SK-N-SH (cell line): ENCODE measurements around the gene CRYBA2. TPM values are rescaled to one million over a fixed set of nuclear protein-coding genes. Genes with fewer than 3 reads are reported as not detected.

ENCODE experiments used
- CTCF ChIA-PET: fragments of 300-600, 350-600 bp; formaldehyde crosslinking; extraction: SDS; loops from one replicate; lab custom pipeline; 2021; lab: Yijun Ruan, JAX
- POLR2A ChIA-PET: fragments of 350-600 bp; sonication (Branson Sonifier 250); formaldehyde crosslinking; extraction: SDS; loops from one replicate; lab custom pipeline; 2020; ENCODE audit warnings: antibody characterized with exemption, inconsistent platforms; lab: Yijun Ruan, JAX
- DNase-seq: peaks from one replicate; pipeline ENCODE4 v3.0.0; 2012
- H2AFZ ChIP-seq: fragments of 200-600 bp; sonication (generic); 2 replicates; pipeline ENCODE4 v1.8.1; 2016; ENCODE audit warnings: antibody characterized with exemption, mild to moderate bottlenecking, low read depth
- H3F3A ChIP-seq: fragments of 200-600 bp; sonication (generic); replicated peaks from 2 replicates; pipeline ENCODE3; 2016; ENCODE audit warnings: antibody characterized with exemption, mild to moderate bottlenecking; ENCODE audit not compliant: insufficient read depth
- H3K27ac ChIP-seq, 2 experiments: fragments of 200-500 bp in 1 of 2; fragments of 200-600 bp in 1 of 2; sonication (Bioruptor generic) in 1 of 2; sonication (generic), shearing (Covaris generic) in 1 of 2; 2 replicates each; pipeline versions ENCODE4 v1.5.1 to v1.6.1; 2014 to 2016; ENCODE audit warnings: low read depth in 2 of 2, inconsistent platforms in 1 of 2, low read length in 1 of 2, mild to moderate bottlenecking in 1 of 2, mixed read lengths in 1 of 2
- H3K27me3 ChIP-seq: fragments of 200-600 bp; sonication (generic), shearing (Covaris generic); 2 replicates; pipeline ENCODE4 v1.6.1; 2016; ENCODE audit warnings: mixed run types; ENCODE audit not compliant: insufficient read depth
- H3K36me3 ChIP-seq, 2 experiments: fragments of 200-500 bp in 1 of 2; fragments of 200-600 bp in 1 of 2; sonication (Bioruptor generic) in 1 of 2; sonication (generic) in 1 of 2; replicated peaks in 1 of 2; 2 replicates each; pipeline versions ENCODE3 to v1.5.1; 2014 to 2016; ENCODE audit warnings: low read length in 1 of 2, mild to moderate bottlenecking in 1 of 2; ENCODE audit not compliant: insufficient read depth in 2 of 2, control insufficient read depth in 1 of 2
- H3K4me1 ChIP-seq, 2 experiments: fragments of 200-500 bp in 1 of 2; fragments of 200-600 bp in 1 of 2; sonication (Bioruptor generic) in 1 of 2; sonication (generic), shearing (Covaris generic) in 1 of 2; 2 replicates each; pipeline versions ENCODE4 v1.5.1 to v1.6.1; 2014 to 2016; ENCODE audit warnings: low read depth in 1 of 2, low read length in 1 of 2, mixed run types in 1 of 2; ENCODE audit not compliant: insufficient read depth in 2 of 2, control insufficient read depth in 1 of 2
- H3K4me2 ChIP-seq: fragments of 200-600 bp; sonication (generic), shearing (Covaris generic); 2 replicates; pipeline ENCODE4 v1.6.1; 2017; ENCODE audit warnings: mixed run types
- H3K4me3 ChIP-seq, 2 experiments: fragments of 200-500 bp in 1 of 2; fragments of 200-600 bp in 1 of 2; sonication (Bioruptor generic) in 1 of 2; sonication (generic), shearing (Covaris generic) in 1 of 2; 2 replicates each; pipeline versions ENCODE4 v1.5.1 to v1.8.1; 2014 to 2016; ENCODE audit warnings: low read depth in 2 of 2, inconsistent platforms in 1 of 2, low read length in 1 of 2, mild to moderate bottlenecking in 1 of 2, mixed read lengths in 1 of 2, moderate library complexity in 1 of 2
- H3K79me2 ChIP-seq: fragments of 200-600 bp; sonication (generic); 2 replicates; pipeline ENCODE4 v1.8.1; 2017; ENCODE audit warnings: mild to moderate bottlenecking; ENCODE audit not compliant: insufficient read depth
- H3K9ac ChIP-seq: fragments of 200-600 bp; sonication (generic); 2 replicates; pipeline ENCODE4 v1.6.1; 2017; ENCODE audit warnings: mixed run types
- H3K9me2 ChIP-seq: fragments of 200-600 bp; sonication (generic); 2 replicates; pipeline ENCODE4 v1.6.1; 2017; ENCODE audit warnings: mixed run types
- H3K9me3 ChIP-seq: fragments of 200-600 bp; sonication (generic); 2 replicates; pipeline ENCODE4 v1.6.1; 2017; ENCODE audit warnings: mixed run types, mild to moderate bottlenecking, moderate library complexity
- H4K20me1 ChIP-seq: fragments of 200-600 bp; sonication (generic); 2 replicates; pipeline ENCODE4 v1.6.1; 2017; ENCODE audit warnings: mild to moderate bottlenecking, mixed run types; ENCODE audit not compliant: insufficient read depth
- CHD2 ChIP-seq: fragments of 150-350 bp; IDR thresholded peaks from 2 replicates; pipeline ENCODE4 v1.6.1; 2018; ENCODE audit warnings: low read length; ENCODE audit not compliant: partially characterized antibody
- ELF1 ChIP-seq: IDR thresholded peaks from 2 replicates; pipeline ENCODE4 v1.4.0; 2012
- EZH2phosphoT487 ChIP-seq: fragments of 200-600 bp; sonication (generic); IDR thresholded peaks from 2 replicates; pipeline ENCODE4 v1.6.1; 2017; ENCODE audit warnings: low read depth, mixed run types, mild to moderate bottlenecking, antibody characterized with exemption, moderate library complexity, borderline replicate concordance
- FOXJ3 ChIP-seq: sonication (generic); formaldehyde crosslinking; IDR thresholded peaks from 2 replicates; pipeline ENCODE4 v1.5.1; 2020; ENCODE audit warnings: mild to moderate bottlenecking, missing genetic modification reagents
- GABPA ChIP-seq: IDR thresholded peaks from 2 replicates; pipeline ENCODE4 v1.4.0; 2012; ENCODE audit warnings: low read depth, mild to moderate bottlenecking
- GATA2 ChIP-seq: sonication (generic); formaldehyde crosslinking; IDR thresholded peaks from 2 replicates; pipeline ENCODE4 v1.5.0; 2020; ENCODE audit warnings: mild to moderate bottlenecking, missing genetic modification reagents
- IRF3 ChIP-seq: fragments of 150-350 bp; IDR thresholded peaks from 2 replicates; pipeline ENCODE4 v1.6.1; 2016; ENCODE audit warnings: mild to moderate bottlenecking, low read depth, low read length
- JUND ChIP-seq: IDR thresholded peaks from 2 replicates; pipeline ENCODE4 v1.4.0; 2012
- MAX ChIP-seq: IDR thresholded peaks from 2 replicates; pipeline ENCODE4 v1.4.0; 2012; ENCODE audit warnings: low read depth
- MXI1 ChIP-seq: IDR thresholded peaks from 2 replicates; pipeline ENCODE4 v1.6.1; 2012; ENCODE audit warnings: mild to moderate bottlenecking, low read depth, low read length, improper control_type of control experiment
- PBX3 ChIP-seq: IDR thresholded peaks from 2 replicates; pipeline ENCODE4; 2012
- POLR2AphosphoS5 ChIP-seq: IDR thresholded peaks from 2 replicates; pipeline ENCODE4 v1.6.1; 2012; ENCODE audit warnings: low read depth, low read length
- RAD21 ChIP-seq: IDR thresholded peaks from 2 replicates; pipeline ENCODE4 v1.6.1; 2012; ENCODE audit warnings: mild to moderate bottlenecking, low read length
- RCOR1 ChIP-seq: fragments of 150-350 bp; IDR thresholded peaks from 2 replicates; pipeline ENCODE4 v1.6.1; 2017; ENCODE audit warnings: antibody characterized with exemption, low read length
- REST ChIP-seq: IDR thresholded peaks from 2 replicates; pipeline ENCODE4 v1.6.1; 2012; ENCODE audit warnings: mild to moderate bottlenecking, low read depth, low read length, moderate library complexity
- RFX5 ChIP-seq: IDR thresholded peaks from 2 replicates; pipeline ENCODE4 v1.6.1; 2012; ENCODE audit warnings: mild to moderate bottlenecking, improper control_type of control experiment, low read length
- RXRA ChIP-seq: IDR thresholded peaks from 2 replicates; pipeline ENCODE4 v1.4.0; 2012; ENCODE audit warnings: low read depth, mild to moderate bottlenecking, borderline replicate concordance
- SIN3A ChIP-seq: IDR thresholded peaks from 2 replicates; pipeline ENCODE4 v1.6.1; 2012; ENCODE audit warnings: low read depth, mild to moderate bottlenecking, low read length, moderate library complexity, borderline replicate concordance
- TAF1 ChIP-seq: IDR thresholded peaks from 2 replicates; pipeline ENCODE4 v1.6.1; 2012; ENCODE audit warnings: low read depth, mild to moderate bottlenecking, low read length, moderate library complexity, borderline replicate concordance
- TEAD4 ChIP-seq: IDR thresholded peaks from 2 replicates; pipeline ENCODE4 v1.4.0; 2012; ENCODE audit warnings: mild to moderate bottlenecking, borderline replicate concordance; ENCODE audit not compliant: insufficient read depth
- USF1 ChIP-seq: IDR thresholded peaks from 2 replicates; pipeline ENCODE4 v1.4.0; 2012; ENCODE audit warnings: low read depth, borderline replicate concordance
- WGBS: methylation state at CpG from one replicate; pipeline ENCODE4 v1.1.6; 2017; ENCODE audit warnings: low lambda C conversion rate; 5-methylcytosine and 5-hydroxymethylcytosine counted together
- polyA plus RNA-seq, 3 experiments: library from polyadenylated mRNA; depleted of rRNA; stranded (reverse); fragments of >200 nt; gene quantifications; 2 replicates each; pipeline ENCODE4 v1.2.3, GENCODE V29; 2012

The CRYBA2 gene
- polyA plus RNA-seq, 1 of the 3 experiments (the other 2 are of a cell fraction), result not detected

- 6% methylated on average over 30 of the region's 34 CpGs for WGBS
- no peaks in the 10 kb centered on the region for H4K20me1 ChIP-seq
- no peaks in the 10 kb centered on the region for H3K36me3 ChIP-seq
- H3K4me1 ChIP-seq, result peaks cover 8 to 40% of the 10 kb centered on the region in 2 experiments; a peak in 2 of 4 replicates
- peaks cover 34% of the 10 kb centered on the region for H3K27me3 ChIP-seq
- H3K9ac ChIP-seq, result no peak overlapping the region
- H3K4me2 ChIP-seq, result peak overlapping the region; percentile 63; the same call in 1 of the 2 replicates
- H2AFZ ChIP-seq, result no peak overlapping the region
- CTCF ChIA-PET, result interaction anchor here (0.6 to 13.5 kb wide), 12 partner anchors 17 to 1501 kb away, joined by 3 to 208 read pairs (median 4); partner anchors contain the start of gene FEV
- TF ChIP-seq MXI1 (peak; percentile 10; the same call in 1 of the 2 replicates), TAF1 (no peak), GABPA (no peak), RXRA (no peak), FOXJ3 (CRISPR knock-in tag) (no peak), RFX5 (no peak), RCOR1 (no peak), REST (peak; percentile 93), TEAD4 (no peak), RAD21 (no peak), CHD2 (peak; percentile 93), IRF3 (no peak), JUND (no peak), EZH2phosphoT487 (no peak), GATA2 (no peak), SIN3A (no peak), USF1 (no peak), MAX (no peak), PBX3 (no peak), POLR2AphosphoS5 (no peak), ELF1 (no peak)
- TF ChIP-seq, all 33 proteins: peak for 3
- H3K9me2 ChIP-seq, result no peaks in the 10 kb centered on the region
- DNase-seq, result peak; percentile 74
- H3K27ac ChIP-seq, result peak overlapping the region in 1 of 2 experiments; percentile 94; a peak in 2 of 4 replicates
- no peaks in the 10 kb centered on the region for H3K9me3 ChIP-seq
- H3K79me2 ChIP-seq, result no peaks in the 10 kb centered on the region
- POLR2A ChIA-PET, result interaction anchor here (0.6 to 4.1 kb wide), 8 partner anchors 21 to 268 kb away, joined by 3 to 21 read pairs (median 6); partner anchors contain the start of gene ANKZF1
- peaks cover 5% of the 10 kb centered on the region for H3F3A ChIP-seq
- peak overlapping the region in 1 of 2 experiments; percentile 63; a peak in 2 of 4 replicates for H3K4me3 ChIP-seq
Observed at GRCh38 chr2:218961651-218962570, 31.3 kb downstream of the CRYBA2 start.
